Caco-2 (cell line): ENCODE measurements around the gene TRAPPC2L. TPM values are rescaled to one million over a fixed set of nuclear protein-coding genes. Genes with fewer than 3 reads are reported as not detected.

Source experiments
- BruUV-seq: library from RNA; stranded (reverse); fragments of 400-500 nt; replicated peaks from 2 replicates; lab custom pipeline; 2021; lab: Mats Ljungman, UMichigan
- CTCF ChIA-PET: fragments of 300-600 bp; sonication (Branson Sonifier 250); formaldehyde crosslinking; loops from one replicate; lab custom pipeline; 2022; ENCODE audit warnings: antibody characterized with exemption; lab: Charles Lee
- POLR2A ChIA-PET: fragments of 300-600 bp; sonication (Branson Sonifier 250); formaldehyde crosslinking; loops from one replicate; lab custom pipeline; 2022; ENCODE audit warnings: antibody characterized with exemption; lab: Charles Lee
- DNase-seq, 2 experiments: peaks; one replicate each; pipeline versions ENCODE4 v3.0.0 to v3.0.0-alpha.2; 2020 to 2022
- H3K27me3 ChIP-seq: replicated peaks from 2 replicates; pipeline ENCODE4 v1.6.0; 2011; ENCODE audit warnings: low read length; ENCODE audit not compliant: control insufficient read depth, insufficient read depth
- H3K36me3 ChIP-seq: 2 replicates; pipeline ENCODE4 v1.5.1; 2011; ENCODE audit warnings: low read length; ENCODE audit not compliant: control insufficient read depth, insufficient read depth
- H3K4me1 ChIP-seq: fragments of 250-450 bp; sonication (Bioruptor Pico); 2 replicates; pipeline ENCODE4 v1.5.1; 2020; ENCODE audit warnings: mild to moderate bottlenecking
- H3K4me3 ChIP-seq: 2 replicates; pipeline ENCODE4 v1.5.1; 2011; ENCODE audit warnings: low read depth, mild to moderate bottlenecking, control low read depth, low read length
- H3K9me3 ChIP-seq: fragments of 250-450 bp; sonication (Bioruptor Pico); 2 replicates; pipeline ENCODE4 v1.5.1; 2020; ENCODE audit warnings: mild to moderate bottlenecking, moderate library complexity
- H3K27ac Mint-ChIP-seq: one replicate; pipeline ENCODE4 v1.8.0; 2022; ENCODE audit warnings: mixed read lengths; ENCODE audit not compliant: unreplicated experiment
- H3K27me3 Mint-ChIP-seq: one replicate; pipeline ENCODE4 v1.8.0; 2022; ENCODE audit warnings: mixed read lengths; ENCODE audit not compliant: insufficient read depth, unreplicated experiment
- H3K36me3 Mint-ChIP-seq: one replicate; pipeline ENCODE4 v1.8.0; 2022; ENCODE audit warnings: mild to moderate bottlenecking, mixed read lengths; ENCODE audit not compliant: insufficient read depth, unreplicated experiment
- H3K4me1 Mint-ChIP-seq: one replicate; pipeline ENCODE4 v1.8.0; 2022; ENCODE audit warnings: low read depth, mixed read lengths; ENCODE audit not compliant: unreplicated experiment
- H3K4me3 Mint-ChIP-seq: one replicate; pipeline ENCODE4 v1.8.0; 2022; ENCODE audit warnings: mild to moderate bottlenecking, moderate library complexity, mixed read lengths; ENCODE audit not compliant: unreplicated experiment
- H3K9me3 Mint-ChIP-seq: one replicate; pipeline ENCODE4 v1.8.0; 2022; ENCODE audit warnings: mixed read lengths; ENCODE audit not compliant: unreplicated experiment
- intact Hi-C: fragments of 100-400 bp; cut with micrococcal nuclease; formaldehyde crosslinking; loops from one replicate; pipeline ENCODE4 v1.10.0; 2022; ENCODE audit not compliant: unreplicated experiment
- total RNA-seq: library from RNA; stranded (reverse); gene quantifications from 2 replicates; pipeline ENCODE4 v1.2.3, GENCODE V29; 2022
- TF ChIP-seq, protein P1 (sequence below), 2 experiments: fragments of 200-600 bp in 1 of 2; IDR thresholded peaks; 1 replicate in 1 of 2; 2 replicates in 1 of 2; pipeline versions ENCODE4 v1.5.1 to v1.8.0; 2011 to 2022; ENCODE audit warnings: antibody characterized with exemption in 1 of 2, control low read depth in 1 of 2, inconsistent platforms in 1 of 2, low read depth in 1 of 2, low read length in 1 of 2, mild to moderate bottlenecking in 1 of 2, moderate library complexity in 1 of 2; ENCODE audit not compliant: insufficient read depth in 1 of 2, severe bottlenecking in 1 of 2, unreplicated experiment in 1 of 2

The TRAPPC2L gene
- total RNA-seq, 1 experiment from 2014 or later = 179 TPM

- DNase-seq = no peak
- Mint-ChIP-seq H3K9me3 (no peaks in the 10 kb centered on the region), H3K4me1 (no peaks in the 10 kb centered on the region), H3K27ac (no peak overlapping the region), H3K4me3 (no peak overlapping the region), H3K36me3 (peaks cover 13% of the 10 kb centered on the region), H3K27me3 (no peaks in the 10 kb centered on the region)
- intact Hi-C loops = no loop called here
- H3K27me3 ChIP-seq = no peaks in the 10 kb centered on the region
- H3K4me1 ChIP-seq = no peaks in the 10 kb centered on the region
- BruUV-seq = no TSS peak
- ChIA-PET POLR2A (no interaction called here), CTCF (no interaction called here)
- H3K9me3 ChIP-seq = no peaks in the 10 kb centered on the region
- TF ChIP-seq, protein P1, sequence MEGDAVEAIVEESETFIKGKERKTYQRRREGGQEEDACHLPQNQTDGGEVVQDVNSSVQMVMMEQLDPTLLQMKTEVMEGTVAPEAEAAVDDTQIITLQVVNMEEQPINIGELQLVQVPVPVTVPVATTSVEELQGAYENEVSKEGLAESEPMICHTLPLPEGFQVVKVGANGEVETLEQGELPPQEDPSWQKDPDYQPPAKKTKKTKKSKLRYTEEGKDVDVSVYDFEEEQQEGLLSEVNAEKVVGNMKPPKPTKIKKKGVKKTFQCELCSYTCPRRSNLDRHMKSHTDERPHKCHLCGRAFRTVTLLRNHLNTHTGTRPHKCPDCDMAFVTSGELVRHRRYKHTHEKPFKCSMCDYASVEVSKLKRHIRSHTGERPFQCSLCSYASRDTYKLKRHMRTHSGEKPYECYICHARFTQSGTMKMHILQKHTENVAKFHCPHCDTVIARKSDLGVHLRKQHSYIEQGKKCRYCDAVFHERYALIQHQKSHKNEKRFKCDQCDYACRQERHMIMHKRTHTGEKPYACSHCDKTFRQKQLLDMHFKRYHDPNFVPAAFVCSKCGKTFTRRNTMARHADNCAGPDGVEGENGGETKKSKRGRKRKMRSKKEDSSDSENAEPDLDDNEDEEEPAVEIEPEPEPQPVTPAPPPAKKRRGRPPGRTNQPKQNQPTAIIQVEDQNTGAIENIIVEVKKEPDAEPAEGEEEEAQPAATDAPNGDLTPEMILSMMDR (IDR thresholded peaks at IDR 0.05; ENCODE audit: insufficient read depth in 1 of 2, low read depth in 1 of 2, low read length in 1 of 2, severe bottlenecking in 1 of 2, unreplicated experiment in 1 of 2) = no peak
- peaks cover 3% of the 10 kb centered on the region for H3K36me3 ChIP-seq
- no peak overlapping the region for H3K4me3 ChIP-seq
These were observed 21.5 kb upstream of the TRAPPC2L start for GRCh38 chr16:88835383-88835782.

DNA sequence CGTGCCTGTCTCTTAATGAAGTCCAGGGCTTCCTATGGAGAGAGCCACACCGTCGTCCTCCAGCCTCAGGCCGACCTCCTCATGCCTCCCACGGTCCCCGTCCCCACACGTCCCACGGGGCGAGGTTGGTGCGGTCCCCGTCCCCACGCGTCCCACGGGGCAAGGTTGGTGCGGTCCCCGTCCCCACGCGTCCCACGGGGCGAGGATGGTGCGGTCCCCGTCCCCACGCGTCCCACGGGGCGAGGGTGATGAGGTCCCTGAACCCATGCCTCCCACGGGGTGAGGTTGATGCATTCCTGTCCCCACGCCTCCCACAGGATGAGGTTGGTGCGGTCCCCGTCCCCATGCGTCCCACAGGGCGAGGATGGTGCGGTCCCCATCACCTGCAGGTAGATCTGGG lies 21.1 kb upstream of the TRAPPC2L start:
- BruUV-seq = no TSS peak
- TF ChIP-seq, protein P1 (IDR thresholded peaks at IDR 0.05; ENCODE audit: insufficient read depth in 1 of 2, low read depth in 1 of 2, low read length in 1 of 2, severe bottlenecking in 1 of 2, unreplicated experiment in 1 of 2) = no peak
- Histone ChIP-seq H3K36me3 (peaks cover 3% of the 10 kb centered on the region), H3K4me3 (no peak overlapping the region), H3K9me3 (no peaks in the 10 kb centered on the region), H3K27me3 (no peaks in the 10 kb centered on the region), H3K4me1 (no peaks in the 10 kb centered on the region)
- intact Hi-C loops = no loop called here
- no peaks in the 10 kb centered on the region for H3K4me1 Mint-ChIP-seq
- H3K27me3 Mint-ChIP-seq = no peaks in the 10 kb centered on the region
- ChIA-PET CTCF (interaction anchor here (0.7 kb wide), 1 partner anchor 11 kb away, joined by 3 read pairs; no protein-coding TSS in a partner anchor), POLR2A (no interaction called here)
- H3K27ac Mint-ChIP-seq = no peak overlapping the region
- H3K9me3 Mint-ChIP-seq = no peaks in the 10 kb centered on the region
- H3K36me3 Mint-ChIP-seq = peaks cover 13% of the 10 kb centered on the region
- no peak overlapping the region for H3K4me3 Mint-ChIP-seq
- DNase-seq = no peak

GRCh38 chr16:88836791-88837190 lies 20.1 kb upstream of the TRAPPC2L start:
- no peak overlapping the region for H3K4me3 Mint-ChIP-seq
- H3K4me1 ChIP-seq = no peaks in the 10 kb centered on the region
- no peaks in the 10 kb centered on the region for H3K27me3 ChIP-seq
- BruUV-seq = no TSS peak
- ChIA-PET POLR2A (no interaction called here), CTCF (no interaction called here)
- H3K4me1 Mint-ChIP-seq = no peaks in the 10 kb centered on the region
- no peaks in the 10 kb centered on the region for H3K9me3 Mint-ChIP-seq
- no peak for DNase-seq
- H3K9me3 ChIP-seq = no peaks in the 10 kb centered on the region
- no peak overlapping the region for H3K27ac Mint-ChIP-seq
- no peak overlapping the region for H3K4me3 ChIP-seq
- H3K36me3 ChIP-seq = peaks cover 3% of the 10 kb centered on the region
- intact Hi-C loops = no loop called here
- H3K27me3 Mint-ChIP-seq = no peaks in the 10 kb centered on the region
- TF ChIP-seq, protein P1 (IDR thresholded peaks at IDR 0.05; ENCODE audit: insufficient read depth in 1 of 2, low read depth in 1 of 2, low read length in 1 of 2, severe bottlenecking in 1 of 2, unreplicated experiment in 1 of 2) = no peak
- H3K36me3 Mint-ChIP-seq = peaks cover 13% of the 10 kb centered on the region
